Coronary artery (tissue), 2 donors: ENCODE measurements around the gene ABLIM3.

Experiments
- DNase-seq: peaks from one replicate; pipeline ENCODE4 v3.0.0-alpha.2; 2017; ENCODE audit warnings: low spot score
- H3K27ac ChIP-seq, 2 donors: fragments of 200-600 bp; sonication (generic); one replicate each; pipeline ENCODE4 v1.5.1; 2016 to 2019
- H3K4me3 ChIP-seq: fragments of 200-600 bp; sonication (generic); 2 replicates; pipeline ENCODE4 v1.5.1; 2016; ENCODE audit warnings: mild to moderate bottlenecking, moderate library complexity
- CTCF ChIP-seq: fragments of 200-600 bp; sonication (generic); IDR thresholded peaks from one replicate; pipeline ENCODE4 v1.5.1; 2019; ENCODE audit warnings: antibody characterized with exemption

ABLIM3 gene

GRCh38 chr5:149289301-149289700 lies 148.0 kb downstream of the ABLIM3 start:
- no peak for DNase-seq
- peak overlapping the region in 1 of 2 donors; percentile 5 for H3K27ac ChIP-seq
- TF ChIP-seq CTCF = no peak
- H3K4me3 ChIP-seq = no peak overlapping the region

- H3K4me3 ChIP-seq = no peak overlapping the region
- H3K27ac ChIP-seq = no peak overlapping the region
- TF ChIP-seq CTCF = no peak
- no peak for DNase-seq
Observed at GRCh38 chr5:149294872-149295829, 153.9 kb downstream of the ABLIM3 start.

GRCh38 chr5:149297340-149298025 lies 156.2 kb downstream of the ABLIM3 start:
- DNase-seq = no peak
- no peak for TF ChIP-seq CTCF
- Histone ChIP-seq H3K27ac (no peak overlapping the region), H3K4me3 (no peak overlapping the region)

- Histone ChIP-seq H3K27ac (no peak overlapping the region), H3K4me3 (no peak overlapping the region)
- TF ChIP-seq CTCF = no peak
- no peak for DNase-seq
Observed at GRCh38 chr5:149298163-149298562, 156.9 kb downstream of the ABLIM3 start.

DNA sequence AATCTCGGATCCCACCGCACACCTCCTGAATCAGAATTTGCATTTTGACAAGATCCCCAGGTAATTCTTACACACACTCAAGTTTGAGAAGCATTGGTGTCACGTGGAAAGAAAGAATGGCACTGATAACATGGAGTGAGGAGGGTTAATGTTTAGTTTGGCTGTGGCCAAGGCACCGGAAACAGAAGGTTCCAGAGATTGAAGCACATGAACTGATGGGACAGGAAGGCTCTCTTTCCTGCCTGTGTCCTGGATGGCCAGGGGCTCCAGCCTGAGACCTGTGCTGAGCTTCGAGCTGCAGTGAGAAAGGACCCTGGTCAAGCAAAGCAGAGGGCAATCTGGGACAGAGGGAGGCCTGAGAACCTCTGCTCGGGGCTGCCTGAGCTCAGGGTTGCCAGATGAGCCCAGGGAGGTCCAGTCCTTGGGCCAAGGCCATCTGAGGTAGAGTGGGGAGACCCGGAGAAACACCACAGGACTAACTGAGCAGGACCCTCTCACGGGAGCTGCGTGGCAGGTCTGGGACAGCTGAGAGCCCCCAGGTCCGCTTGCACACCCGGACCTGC lies 157.6 kb downstream of the ABLIM3 start:
- peak overlapping the region in 1 of 2 donors; percentile 61 for H3K27ac ChIP-seq
- H3K4me3 ChIP-seq = no peak overlapping the region
- DNase-seq = no peak
- no peak for TF ChIP-seq CTCF

DNA sequence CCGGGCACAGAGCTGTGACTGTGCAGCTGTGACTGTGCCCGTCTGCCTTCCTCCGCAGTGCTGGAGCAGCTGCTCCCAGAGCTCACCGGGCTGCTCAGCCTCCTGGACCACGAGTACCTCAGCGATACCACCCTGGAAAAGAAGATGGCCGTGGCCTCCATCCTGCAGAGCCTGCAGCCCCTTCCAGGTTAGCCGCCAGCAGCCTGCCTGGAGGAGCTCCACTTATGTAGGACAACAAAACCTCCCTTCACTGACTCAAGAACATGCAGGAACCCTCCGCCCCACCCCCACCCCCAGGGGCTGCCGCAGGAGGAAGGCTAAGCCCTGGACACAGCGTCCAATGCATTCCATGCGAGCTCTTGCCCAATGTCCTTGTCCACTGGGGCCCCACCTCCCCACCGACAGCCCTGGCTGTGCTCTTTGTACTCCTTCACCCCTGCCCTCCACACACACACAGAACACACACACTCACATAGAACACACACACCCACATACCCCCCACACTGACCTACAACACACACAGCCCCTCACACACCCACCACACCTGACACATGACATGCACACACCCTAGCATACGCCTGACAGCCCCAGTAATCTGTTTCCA lies 158.3 kb downstream of the ABLIM3 start:
- H3K27ac ChIP-seq = peak overlapping the region in 1 of 2 donors; percentile 61
- no peak for TF ChIP-seq CTCF
- H3K4me3 ChIP-seq = no peak overlapping the region
- no peak for DNase-seq
